Transverse colon (tissue), 4 donors: ENCODE results near the gene NPY5R. TPM values are rescaled to one million over a fixed set of nuclear protein-coding genes. Genes with fewer than 3 reads are reported as not detected.

Experiments
- DNase-seq: peaks from one replicate; pipeline ENCODE4 v3.0.0-alpha.2; 2019
- H3K27ac ChIP-seq, 4 donors: fragments of 200-600 bp; sonication (generic); 2 replicates each; pipeline ENCODE4 v1.5.1; 2016 to 2018; ENCODE audit warnings: inconsistent platforms in 4 of 4
- H3K27me3 ChIP-seq: fragments of 200-600 bp; sonication (generic); 2 replicates; pipeline ENCODE4 v1.5.1; 2017; ENCODE audit warnings: inconsistent platforms
- H3K36me3 ChIP-seq, 4 donors: fragments of 200-600 bp; sonication (generic); 2 replicates each; pipeline ENCODE4 v1.5.1; 2017 to 2019; ENCODE audit warnings: inconsistent platforms in 4 of 4
- H3K4me1 ChIP-seq, 4 donors: fragments of 200-600 bp; sonication (generic); 2 replicates each; pipeline ENCODE4 v1.5.1; 2017 to 2020; ENCODE audit warnings: inconsistent platforms in 4 of 4
- H3K4me3 ChIP-seq, 4 donors: fragments of 200-600 bp; sonication (generic); 1 replicate in 1 of 4; 2 replicates in 3 of 4; pipeline versions ENCODE4 v1.5.1 to v1.6.1; 2017 to 2019; ENCODE audit warnings: inconsistent platforms in 4 of 4
- H3K9me3 ChIP-seq, 2 donors: fragments of 200-600 bp; sonication (generic); 2 replicates each; pipeline ENCODE4 v1.5.1; 2017 to 2019; ENCODE audit warnings: inconsistent platforms in 2 of 2
- EP300 ChIP-seq: sonication (generic); formaldehyde crosslinking; IDR thresholded peaks from one replicate; pipeline ENCODE4 v1.6.1; 2017; ENCODE audit warnings: antibody characterized with exemption, low read depth
- POLR2A ChIP-seq: fragments of 450-650 bp; IDR thresholded peaks from one replicate; pipeline ENCODE4 v1.6.1; 2016; ENCODE audit warnings: antibody characterized with exemption, mild to moderate bottlenecking, moderate library complexity
- POLR2AphosphoS5 ChIP-seq, 3 donors: sonication (generic); formaldehyde crosslinking; IDR thresholded peaks; one replicate each; pipeline ENCODE4 v1.6.1; 2016; ENCODE audit warnings: antibody characterized with exemption in 3 of 3
- WGBS, 2 donors: methylation state at CpG; one replicate each; pipeline ENCODE4 v1.1.5; 2018; ENCODE audit warnings: low coverage in 1 of 2; 5-methylcytosine and 5-hydroxymethylcytosine counted together
- in situ Hi-C, 4 donors: fragments of 200-750 bp; cut with MboI; loops; one replicate each; pipeline versions ENCODE4 v1.15.0 to v1.15.1; 2017; ENCODE audit warnings: low sequenced_read_pairs in 3 of 4, low pct_ligation_motif_present in 1 of 4, low pct_unique_long_range_greater_than_20kb in 1 of 4
- intact Hi-C: fragments of 100-400 bp; cut with DNase I; formaldehyde crosslinking; loops from one replicate; pipeline ENCODE4 v1.15.1; 2023; ENCODE audit warnings: low total_unique reads
- total RNA-seq, 4 donors: library from RNA; depleted of rRNA; stranded (reverse); fragments of >200 nt; gene quantifications; one replicate each; pipeline ENCODE4 v1.1.0, GENCODE V29; 2016
- TF ChIP-seq, protein P1 (sequence below), 5 experiments: fragments of 200-600 bp in 3 of 5; fragments of 450-650 bp in 2 of 5; sonication (generic) in 3 of 5; IDR thresholded peaks; 1 replicate in 2 of 5; 2 replicates in 3 of 5; pipeline ENCODE4 v1.5.1; 2016 to 2017; ENCODE audit warnings: antibody characterized with exemption in 5 of 5, inconsistent platforms in 3 of 5, mild to moderate bottlenecking in 2 of 5, moderate library complexity in 1 of 5

NPY5R gene
- total RNA-seq, 4 donors from 2014 or later, result 0.64 to 0.82 TPM; not detected in 2

DNA sequence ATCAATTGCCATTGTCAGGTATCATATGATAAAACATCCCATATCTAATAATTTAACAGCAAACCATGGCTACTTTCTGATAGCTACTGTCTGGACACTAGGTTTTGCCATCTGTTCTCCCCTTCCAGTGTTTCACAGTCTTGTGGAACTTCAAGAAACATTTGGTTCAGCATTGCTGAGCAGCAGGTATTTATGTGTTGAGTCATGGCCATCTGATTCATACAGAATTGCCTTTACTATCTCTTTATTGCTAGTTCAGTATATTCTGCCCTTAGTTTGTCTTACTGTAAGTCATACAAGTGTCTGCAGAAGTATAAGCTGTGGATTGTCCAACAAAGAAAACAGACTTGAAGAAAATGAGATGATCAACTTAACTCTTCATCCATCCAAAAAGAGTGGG is 7.0 kb downstream of the NPY5R start:
- H3K9me3 ChIP-seq, result no peaks in the 10 kb centered on the region
- H3K4me1 ChIP-seq, result peaks cover 0 to 3% (median 0%) of the 10 kb centered on the region in 4 donors
- no peak overlapping the region for H3K27ac ChIP-seq
- in situ Hi-C loops (no loop called here), intact Hi-C loops (no loop called here)
- DNase-seq, result no peak
- no peaks in the 10 kb centered on the region for H3K36me3 ChIP-seq
- TF ChIP-seq, protein P1, sequence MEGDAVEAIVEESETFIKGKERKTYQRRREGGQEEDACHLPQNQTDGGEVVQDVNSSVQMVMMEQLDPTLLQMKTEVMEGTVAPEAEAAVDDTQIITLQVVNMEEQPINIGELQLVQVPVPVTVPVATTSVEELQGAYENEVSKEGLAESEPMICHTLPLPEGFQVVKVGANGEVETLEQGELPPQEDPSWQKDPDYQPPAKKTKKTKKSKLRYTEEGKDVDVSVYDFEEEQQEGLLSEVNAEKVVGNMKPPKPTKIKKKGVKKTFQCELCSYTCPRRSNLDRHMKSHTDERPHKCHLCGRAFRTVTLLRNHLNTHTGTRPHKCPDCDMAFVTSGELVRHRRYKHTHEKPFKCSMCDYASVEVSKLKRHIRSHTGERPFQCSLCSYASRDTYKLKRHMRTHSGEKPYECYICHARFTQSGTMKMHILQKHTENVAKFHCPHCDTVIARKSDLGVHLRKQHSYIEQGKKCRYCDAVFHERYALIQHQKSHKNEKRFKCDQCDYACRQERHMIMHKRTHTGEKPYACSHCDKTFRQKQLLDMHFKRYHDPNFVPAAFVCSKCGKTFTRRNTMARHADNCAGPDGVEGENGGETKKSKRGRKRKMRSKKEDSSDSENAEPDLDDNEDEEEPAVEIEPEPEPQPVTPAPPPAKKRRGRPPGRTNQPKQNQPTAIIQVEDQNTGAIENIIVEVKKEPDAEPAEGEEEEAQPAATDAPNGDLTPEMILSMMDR (IDR thresholded peaks at IDR 0.05), result no peak
- TF ChIP-seq POLR2A, result no peak
- TF ChIP-seq EP300, result no peak
- no peak for TF ChIP-seq POLR2AphosphoS5 (IDR thresholded peaks at IDR 0.05)
- H3K27me3 ChIP-seq, result peaks cover 19% of the 10 kb centered on the region
- H3K4me3 ChIP-seq, result no peak overlapping the region

DNA sequence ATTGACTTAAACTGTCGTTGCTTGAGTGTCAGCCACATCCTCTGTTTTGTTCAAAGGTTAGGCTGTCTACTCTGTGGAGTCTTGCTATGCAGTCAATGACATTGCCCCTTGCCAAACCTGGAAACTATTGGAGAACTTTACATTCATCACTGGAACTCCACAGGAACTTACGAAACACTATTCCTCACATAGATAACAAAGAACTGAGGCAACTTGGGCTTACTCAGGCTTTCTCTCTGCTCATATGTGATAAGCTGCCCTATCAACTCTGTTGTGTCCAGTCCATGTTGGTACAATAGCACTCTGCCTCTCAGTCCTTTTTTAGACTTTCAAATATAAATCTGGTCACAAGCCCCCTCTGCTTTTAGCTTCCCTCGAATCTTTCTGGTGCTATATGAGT is 9.4 kb downstream of the NPY5R start:
- Histone ChIP-seq H3K4me1 (peaks cover 0 to 3% (median 0%) of the 10 kb centered on the region in 4 donors), H3K9me3 (no peaks in the 10 kb centered on the region), H3K27ac (no peak overlapping the region), H3K36me3 (no peaks in the 10 kb centered on the region), H3K27me3 (no peaks in the 10 kb centered on the region), H3K4me3 (no peak overlapping the region)
- intact Hi-C loops (no loop called here), in situ Hi-C loops (no loop called here)
- 48 to 77% methylated on average over 2 to 3 of the region's 3 CpGs for WGBS, 2 donors
- DNase-seq, result no peak
- TF ChIP-seq POLR2AphosphoS5 (IDR thresholded peaks at IDR 0.05) (no peak), EP300 (no peak), POLR2A (no peak)
- TF ChIP-seq, protein P1 (IDR thresholded peaks at IDR 0.05), result no peak

- DNase-seq, result no peak
- no peak overlapping the region for H3K4me3 ChIP-seq
- TF ChIP-seq POLR2AphosphoS5 (IDR thresholded peaks at IDR 0.05), result no peak
- TF ChIP-seq POLR2A, result no peak
- TF ChIP-seq EP300, result no peak
- TF ChIP-seq, protein P1 (IDR thresholded peaks at IDR 0.05), result no peak
- no peaks in the 10 kb centered on the region for H3K9me3 ChIP-seq
- H3K27ac ChIP-seq, result no peak overlapping the region
- no peaks in the 10 kb centered on the region for H3K36me3 ChIP-seq
- intact Hi-C loops (no loop called here), in situ Hi-C loops (no loop called here)
- no peaks in the 10 kb centered on the region for H3K27me3 ChIP-seq
- peaks cover 0 to under 1% (median 0%) of the 10 kb centered on the region in 4 donors for H3K4me1 ChIP-seq
- 86 to 92% methylated on average over 1 of the region's 1 CpG for WGBS, 2 donors
These were observed 12.4 kb downstream of the NPY5R start for GRCh38 chr4:163356104-163356503.

- no peaks in the 10 kb centered on the region for H3K27me3 ChIP-seq
- TF ChIP-seq EP300, result no peak
- TF ChIP-seq POLR2AphosphoS5 (IDR thresholded peaks at IDR 0.05), result no peak
- TF ChIP-seq, protein P1 (IDR thresholded peaks at IDR 0.05), result no peak
- no peak for TF ChIP-seq POLR2A
- no peak overlapping the region for H3K4me3 ChIP-seq
- in situ Hi-C loops, result no loop called here
- DNase-seq, result peak; percentile 27
- intact Hi-C loops, result no loop called here
- H3K36me3 ChIP-seq, result no peaks in the 10 kb centered on the region
- peaks cover 0 to 13% (median 7%) of the 10 kb centered on the region in 4 donors for H3K4me1 ChIP-seq
- H3K27ac ChIP-seq, result peak overlapping the region; percentile 34 to 71 (median 46)
- 14 to 20% methylated on average over 3 of the region's 3 CpGs for WGBS, 2 donors
- H3K9me3 ChIP-seq, result no peaks in the 10 kb centered on the region
These were observed 24.0 kb downstream of the NPY5R start for GRCh38 chr4:163367651-163368050.
